SK-N-SH (cell line): ENCODE measurements around the gene KCTD17. TPM values are rescaled to one million over a fixed set of nuclear protein-coding genes. Genes with fewer than 3 reads are reported as not detected.
A peak's percentile ranks its signal among the peaks of the same experiment; 100 is the strongest.

Experiments
- CTCF ChIA-PET: fragments of 300-600, 350-600 bp; formaldehyde crosslinking; extraction: SDS; loops from one replicate; lab custom pipeline; 2021; lab: Yijun Ruan, JAX
- POLR2A ChIA-PET: fragments of 350-600 bp; sonication (Branson Sonifier 250); formaldehyde crosslinking; extraction: SDS; loops from one replicate; lab custom pipeline; 2020; ENCODE audit warnings: antibody characterized with exemption, inconsistent platforms; lab: Yijun Ruan, JAX
- DNase-seq: peaks from one replicate; pipeline ENCODE4 v3.0.0; 2012
- H2AFZ ChIP-seq: fragments of 200-600 bp; sonication (generic); 2 replicates; pipeline ENCODE4 v1.8.1; 2016; ENCODE audit warnings: antibody characterized with exemption, mild to moderate bottlenecking, low read depth
- H3F3A ChIP-seq: fragments of 200-600 bp; sonication (generic); replicated peaks from 2 replicates; pipeline ENCODE3; 2016; ENCODE audit warnings: antibody characterized with exemption, mild to moderate bottlenecking; ENCODE audit not compliant: insufficient read depth
- H3K27ac ChIP-seq, 2 experiments: fragments of 200-500 bp in 1 of 2; fragments of 200-600 bp in 1 of 2; sonication (Bioruptor generic) in 1 of 2; sonication (generic), shearing (Covaris generic) in 1 of 2; 2 replicates each; pipeline versions ENCODE4 v1.5.1 to v1.6.1; 2014 to 2016; ENCODE audit warnings: low read depth in 2 of 2, inconsistent platforms in 1 of 2, low read length in 1 of 2, mild to moderate bottlenecking in 1 of 2, mixed read lengths in 1 of 2
- H3K27me3 ChIP-seq: fragments of 200-600 bp; sonication (generic), shearing (Covaris generic); 2 replicates; pipeline ENCODE4 v1.6.1; 2016; ENCODE audit warnings: mixed run types; ENCODE audit not compliant: insufficient read depth
- H3K36me3 ChIP-seq, 2 experiments: fragments of 200-500 bp in 1 of 2; fragments of 200-600 bp in 1 of 2; sonication (Bioruptor generic) in 1 of 2; sonication (generic) in 1 of 2; replicated peaks in 1 of 2; 2 replicates each; pipeline versions ENCODE3 to v1.5.1; 2014 to 2016; ENCODE audit warnings: low read length in 1 of 2, mild to moderate bottlenecking in 1 of 2; ENCODE audit not compliant: insufficient read depth in 2 of 2, control insufficient read depth in 1 of 2
- H3K4me1 ChIP-seq, 2 experiments: fragments of 200-500 bp in 1 of 2; fragments of 200-600 bp in 1 of 2; sonication (Bioruptor generic) in 1 of 2; sonication (generic), shearing (Covaris generic) in 1 of 2; 2 replicates each; pipeline versions ENCODE4 v1.5.1 to v1.6.1; 2014 to 2016; ENCODE audit warnings: low read depth in 1 of 2, low read length in 1 of 2, mixed run types in 1 of 2; ENCODE audit not compliant: insufficient read depth in 2 of 2, control insufficient read depth in 1 of 2
- H3K4me2 ChIP-seq: fragments of 200-600 bp; sonication (generic), shearing (Covaris generic); 2 replicates; pipeline ENCODE4 v1.6.1; 2017; ENCODE audit warnings: mixed run types
- H3K4me3 ChIP-seq, 2 experiments: fragments of 200-500 bp in 1 of 2; fragments of 200-600 bp in 1 of 2; sonication (Bioruptor generic) in 1 of 2; sonication (generic), shearing (Covaris generic) in 1 of 2; 2 replicates each; pipeline versions ENCODE4 v1.5.1 to v1.8.1; 2014 to 2016; ENCODE audit warnings: low read depth in 2 of 2, inconsistent platforms in 1 of 2, low read length in 1 of 2, mild to moderate bottlenecking in 1 of 2, mixed read lengths in 1 of 2, moderate library complexity in 1 of 2
- H3K79me2 ChIP-seq: fragments of 200-600 bp; sonication (generic); 2 replicates; pipeline ENCODE4 v1.8.1; 2017; ENCODE audit warnings: mild to moderate bottlenecking; ENCODE audit not compliant: insufficient read depth
- H3K9ac ChIP-seq: fragments of 200-600 bp; sonication (generic); 2 replicates; pipeline ENCODE4 v1.6.1; 2017; ENCODE audit warnings: mixed run types
- H3K9me2 ChIP-seq: fragments of 200-600 bp; sonication (generic); 2 replicates; pipeline ENCODE4 v1.6.1; 2017; ENCODE audit warnings: mixed run types
- H3K9me3 ChIP-seq: fragments of 200-600 bp; sonication (generic); 2 replicates; pipeline ENCODE4 v1.6.1; 2017; ENCODE audit warnings: mixed run types, mild to moderate bottlenecking, moderate library complexity
- H4K20me1 ChIP-seq: fragments of 200-600 bp; sonication (generic); 2 replicates; pipeline ENCODE4 v1.6.1; 2017; ENCODE audit warnings: mild to moderate bottlenecking, mixed run types; ENCODE audit not compliant: insufficient read depth
- CHD2 ChIP-seq: fragments of 150-350 bp; IDR thresholded peaks from 2 replicates; pipeline ENCODE4 v1.6.1; 2018; ENCODE audit warnings: low read length; ENCODE audit not compliant: partially characterized antibody
- CTCF ChIP-seq: fragments of 200-600 bp; sonication (generic); IDR thresholded peaks from 2 replicates; pipeline ENCODE4 v1.6.1; 2017; ENCODE audit warnings: antibody characterized with exemption, mild to moderate bottlenecking, moderate library complexity
- ELF1 ChIP-seq: IDR thresholded peaks from 2 replicates; pipeline ENCODE4 v1.4.0; 2012
- JUND ChIP-seq: IDR thresholded peaks from 2 replicates; pipeline ENCODE4 v1.4.0; 2012
- MAX ChIP-seq: IDR thresholded peaks from 2 replicates; pipeline ENCODE4 v1.4.0; 2012; ENCODE audit warnings: low read depth
- RAD21 ChIP-seq: IDR thresholded peaks from 2 replicates; pipeline ENCODE4 v1.6.1; 2012; ENCODE audit warnings: mild to moderate bottlenecking, low read length
- RFX5 ChIP-seq: IDR thresholded peaks from 2 replicates; pipeline ENCODE4 v1.6.1; 2012; ENCODE audit warnings: mild to moderate bottlenecking, improper control_type of control experiment, low read length
- RXRA ChIP-seq: IDR thresholded peaks from 2 replicates; pipeline ENCODE4 v1.4.0; 2012; ENCODE audit warnings: low read depth, mild to moderate bottlenecking, borderline replicate concordance
- SIN3A ChIP-seq: IDR thresholded peaks from 2 replicates; pipeline ENCODE4 v1.6.1; 2012; ENCODE audit warnings: low read depth, mild to moderate bottlenecking, low read length, moderate library complexity, borderline replicate concordance
- TCF12 ChIP-seq: IDR thresholded peaks from 2 replicates; pipeline ENCODE4 v1.4.0; 2012
- WGBS: methylation state at CpG from one replicate; pipeline ENCODE4 v1.1.6; 2017; ENCODE audit warnings: low lambda C conversion rate; 5-methylcytosine and 5-hydroxymethylcytosine counted together
- polyA plus RNA-seq, 3 experiments: library from polyadenylated mRNA; depleted of rRNA; stranded (reverse); fragments of >200 nt; gene quantifications; 2 replicates each; pipeline ENCODE4 v1.2.3, GENCODE V29; 2012
- TF ChIP-seq, protein P1 (sequence below): IDR thresholded peaks from 2 replicates; pipeline ENCODE4; 2012
- TF ChIP-seq, protein P2 (sequence below): fragments of 150-350 bp; IDR thresholded peaks from 2 replicates; pipeline ENCODE4 v1.6.1; 2017; ENCODE audit warnings: antibody characterized with exemption, low read length, low read depth, borderline replicate concordance

KCTD17 gene
- polyA plus RNA-seq, 1 of the 3 experiments (the other 2 are of a cell fraction), result 57.8 TPM

DNA sequence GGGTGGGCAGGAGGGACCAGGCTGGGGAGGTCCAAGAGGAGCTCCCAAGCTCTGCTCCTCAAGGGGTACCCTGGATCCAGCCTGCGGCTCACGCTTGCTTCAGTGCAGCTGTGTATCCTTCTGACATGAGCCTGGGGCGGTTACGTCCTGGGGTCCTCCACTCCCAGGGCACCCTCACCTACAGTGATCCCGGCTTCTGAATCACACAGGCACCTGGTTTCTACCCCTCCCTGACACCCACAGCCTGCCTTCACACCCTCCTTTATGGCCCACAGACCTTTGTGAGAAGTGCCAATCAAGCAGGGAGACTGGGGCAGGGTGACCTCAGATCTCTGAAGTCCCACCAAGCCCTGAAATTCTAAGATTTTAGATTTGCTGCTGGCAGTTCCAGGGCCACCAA lies 30.5 kb upstream of the KCTD17 start:
- no peaks in the 10 kb centered on the region for H3F3A ChIP-seq
- CTCF ChIA-PET, result interaction anchor here (1.0 to 4.1 kb wide), 9 partner anchors 8 to 263 kb away, joined by 3 to 18 read pairs (median 7); no protein-coding TSS in a partner anchor
- no peaks in the 10 kb centered on the region for H3K27me3 ChIP-seq
- no peak overlapping the region for H3K9ac ChIP-seq
- H3K9me2 ChIP-seq, result no peaks in the 10 kb centered on the region
- no peak overlapping the region for H3K27ac ChIP-seq
- WGBS, result 100% methylated on average over 4 of the region's 5 CpGs
- H3K9me3 ChIP-seq, result no peaks in the 10 kb centered on the region
- POLR2A ChIA-PET, result no interaction called here
- peaks cover 3 to 20% of the 10 kb centered on the region in 2 experiments for H3K36me3 ChIP-seq
- TF ChIP-seq SIN3A (no peak), TCF12 (no peak), CHD2 (no peak), MAX (no peak), ELF1 (no peak), JUND (no peak), RXRA (no peak), RFX5 (no peak), RAD21 (no peak)
- TF ChIP-seq, protein P1, sequence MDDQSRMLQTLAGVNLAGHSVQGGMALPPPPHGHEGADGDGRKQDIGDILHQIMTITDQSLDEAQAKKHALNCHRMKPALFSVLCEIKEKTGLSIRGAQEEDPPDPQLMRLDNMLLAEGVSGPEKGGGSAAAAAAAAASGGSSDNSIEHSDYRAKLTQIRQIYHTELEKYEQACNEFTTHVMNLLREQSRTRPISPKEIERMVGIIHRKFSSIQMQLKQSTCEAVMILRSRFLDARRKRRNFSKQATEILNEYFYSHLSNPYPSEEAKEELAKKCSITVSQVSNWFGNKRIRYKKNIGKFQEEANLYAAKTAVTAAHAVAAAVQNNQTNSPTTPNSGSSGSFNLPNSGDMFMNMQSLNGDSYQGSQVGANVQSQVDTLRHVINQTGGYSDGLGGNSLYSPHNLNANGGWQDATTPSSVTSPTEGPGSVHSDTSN, result no peak
- TF ChIP-seq, protein P2, sequence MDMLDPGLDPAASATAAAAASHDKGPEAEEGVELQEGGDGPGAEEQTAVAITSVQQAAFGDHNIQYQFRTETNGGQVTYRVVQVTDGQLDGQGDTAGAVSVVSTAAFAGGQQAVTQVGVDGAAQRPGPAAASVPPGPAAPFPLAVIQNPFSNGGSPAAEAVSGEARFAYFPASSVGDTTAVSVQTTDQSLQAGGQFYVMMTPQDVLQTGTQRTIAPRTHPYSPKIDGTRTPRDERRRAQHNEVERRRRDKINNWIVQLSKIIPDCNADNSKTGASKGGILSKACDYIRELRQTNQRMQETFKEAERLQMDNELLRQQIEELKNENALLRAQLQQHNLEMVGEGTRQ, result no peak
- H3K4me3 ChIP-seq, result no peak overlapping the region; a peak in 1 of 4 replicates
- H3K79me2 ChIP-seq, result peaks cover 41% of the 10 kb centered on the region
- H3K4me1 ChIP-seq, result peaks cover 12 to 28% of the 10 kb centered on the region in 2 experiments; a peak in 2 of 4 replicates
- H4K20me1 ChIP-seq, result no peaks in the 10 kb centered on the region
- H3K4me2 ChIP-seq, result 0 out of 2 replicates have a peak overlapping the region, but pooled peaks have one; percentile 76
- no peak for DNase-seq
- no peak overlapping the region for H2AFZ ChIP-seq

- no peaks in the 10 kb centered on the region for H3F3A ChIP-seq
- ChIA-PET CTCF (interaction anchor here (0.6 to 4.1 kb wide), 13 partner anchors 9 to 52 kb away, joined by 3 to 18 read pairs (median 3); no protein-coding TSS in a partner anchor), POLR2A (no interaction called here)
- H3K36me3 ChIP-seq, result peaks cover 4 to 22% of the 10 kb centered on the region in 2 experiments
- peaks cover 12 to 28% of the 10 kb centered on the region in 2 experiments; a peak in 2 of 4 replicates for H3K4me1 ChIP-seq
- H3K79me2 ChIP-seq, result peaks cover 41% of the 10 kb centered on the region
- no peak overlapping the region for H3K9ac ChIP-seq
- H3K9me3 ChIP-seq, result no peaks in the 10 kb centered on the region
- no peak for TF ChIP-seq ELF1
- peak; percentile 86 for TF ChIP-seq CTCF
- TF ChIP-seq JUND, result no peak
- TF ChIP-seq TCF12, result no peak
- H3K4me3 ChIP-seq, result peak overlapping the region in 1 of 2 experiments; percentile 25; a peak in 1 of 4 replicates
- no peaks in the 10 kb centered on the region for H3K9me2 ChIP-seq
- no peak overlapping the region for H3K4me2 ChIP-seq
- H4K20me1 ChIP-seq, result no peaks in the 10 kb centered on the region
- no peak overlapping the region for H2AFZ ChIP-seq
- WGBS, result 74% methylated on average over 9 of the region's 13 CpGs
- no peak overlapping the region; a peak in 1 of 4 replicates for H3K27ac ChIP-seq
- DNase-seq, result peak; percentile 82
- H3K27me3 ChIP-seq, result no peaks in the 10 kb centered on the region
These were observed 29.6 kb upstream of the KCTD17 start for GRCh38 chr22:37021710-37022482.
